Measurements from ENCODE around the gene PTDSS2.

GRCh38 chr11:539971-540481 is 89.9 kb downstream of the PTDSS2 start:
- TF ChIP-seq, protein P1, sequence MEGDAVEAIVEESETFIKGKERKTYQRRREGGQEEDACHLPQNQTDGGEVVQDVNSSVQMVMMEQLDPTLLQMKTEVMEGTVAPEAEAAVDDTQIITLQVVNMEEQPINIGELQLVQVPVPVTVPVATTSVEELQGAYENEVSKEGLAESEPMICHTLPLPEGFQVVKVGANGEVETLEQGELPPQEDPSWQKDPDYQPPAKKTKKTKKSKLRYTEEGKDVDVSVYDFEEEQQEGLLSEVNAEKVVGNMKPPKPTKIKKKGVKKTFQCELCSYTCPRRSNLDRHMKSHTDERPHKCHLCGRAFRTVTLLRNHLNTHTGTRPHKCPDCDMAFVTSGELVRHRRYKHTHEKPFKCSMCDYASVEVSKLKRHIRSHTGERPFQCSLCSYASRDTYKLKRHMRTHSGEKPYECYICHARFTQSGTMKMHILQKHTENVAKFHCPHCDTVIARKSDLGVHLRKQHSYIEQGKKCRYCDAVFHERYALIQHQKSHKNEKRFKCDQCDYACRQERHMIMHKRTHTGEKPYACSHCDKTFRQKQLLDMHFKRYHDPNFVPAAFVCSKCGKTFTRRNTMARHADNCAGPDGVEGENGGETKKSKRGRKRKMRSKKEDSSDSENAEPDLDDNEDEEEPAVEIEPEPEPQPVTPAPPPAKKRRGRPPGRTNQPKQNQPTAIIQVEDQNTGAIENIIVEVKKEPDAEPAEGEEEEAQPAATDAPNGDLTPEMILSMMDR (IDR thresholded peaks at IDR 0.05; ENCODE audit: low read depth, low read length), result no peak
- TF ChIP-seq POLR2A (IDR thresholded peaks at IDR 0.05; ENCODE audit: extremely low read depth, insufficient read length), result no peak
- TF ChIP-seq MYC (IDR thresholded peaks at IDR 0.05; ENCODE audit: low read depth, low read length), result no peak
- TF ChIP-seq, protein P2, sequence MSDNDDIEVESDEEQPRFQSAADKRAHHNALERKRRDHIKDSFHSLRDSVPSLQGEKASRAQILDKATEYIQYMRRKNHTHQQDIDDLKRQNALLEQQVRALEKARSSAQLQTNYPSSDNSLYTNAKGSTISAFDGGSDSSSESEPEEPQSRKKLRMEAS (IDR thresholded peaks at IDR 0.05; ENCODE audit: low read depth, low read length), result no peak

Measured in NB4 (cell line).